Uterus (tissue), 4 donors: ENCODE data around the gene RELB. TPM values are rescaled to one million over a fixed set of nuclear protein-coding genes. Genes with fewer than 3 reads are reported as not detected.
"Not testable (repeated sequence)": the region's sequence is repeated elsewhere in the genome, so short reads cannot be mapped to it uniquely, and the experiment has no call there.

ENCODE experiments used
- DNase-seq, 2 donors: peaks; one replicate each; pipeline ENCODE4 v3.0.0-alpha.2; 2019 to 2020
- H3K27ac ChIP-seq, 2 donors: fragments of 200-600 bp; sonication (generic); 1 replicate in 1 of 2; 2 replicates in 1 of 2; pipeline ENCODE4 v1.5.1; 2016 to 2018
- H3K27me3 ChIP-seq, 2 donors: fragments of 200-600 bp; sonication (generic); one replicate each; pipeline ENCODE4 v1.5.1; 2018 to 2019; ENCODE audit warnings: control low read depth in 1 of 2
- H3K36me3 ChIP-seq, 2 donors: fragments of 200-600 bp; sonication (generic); one replicate each; pipeline ENCODE4 v1.5.1; 2019; ENCODE audit warnings: control low read depth in 1 of 2
- H3K4me1 ChIP-seq, 2 donors: fragments of 200-600 bp; sonication (generic); one replicate each; pipeline ENCODE4 v1.5.1; 2018 to 2019; ENCODE audit warnings: control low read depth in 1 of 2
- H3K4me3 ChIP-seq, 2 donors: fragments of 200-600 bp; sonication (generic); 1 replicate in 1 of 2; 2 replicates in 1 of 2; pipeline ENCODE4 v1.5.1; 2018 to 2019; ENCODE audit warnings: mild to moderate bottlenecking in 1 of 2
- H3K9me3 ChIP-seq, 2 donors: fragments of 200-600 bp; sonication (generic); one replicate each; pipeline ENCODE4 v1.5.1; 2019; ENCODE audit warnings: control low read depth in 1 of 2
- POLR2A ChIP-seq, 2 donors: fragments of 450-650 bp; IDR thresholded peaks; one replicate each; pipeline ENCODE4 v1.6.1; 2016; ENCODE audit warnings: antibody characterized with exemption in 2 of 2, mild to moderate bottlenecking in 1 of 2, moderate library complexity in 1 of 2
- intact Hi-C: fragments of 100-400 bp; cut with DNase I; formaldehyde crosslinking; loops from one replicate; pipeline ENCODE4 v1.15.1; 2023; ENCODE audit warnings: low total_unique reads
- total RNA-seq, 4 donors: library from RNA; depleted of rRNA in 3 of 4; stranded (reverse); fragments of >200 nt in 3 of 4; gene quantifications; one replicate each; pipeline versions ENCODE4 v1.1.0 to v1.2.4, GENCODE V29; 2014 to 2023
- TF ChIP-seq, protein P1 (sequence below), 4 experiments: fragments of 200-600 bp in 2 of 4; fragments of 450-650 bp in 2 of 4; sonication (generic) in 2 of 4; IDR thresholded peaks; one replicate each; pipeline ENCODE4 v1.5.1; 2016 to 2019; ENCODE audit warnings: antibody characterized with exemption in 4 of 4, mild to moderate bottlenecking in 2 of 4, moderate library complexity in 1 of 4
- donor health status: DM: yes; HTN: yes; CAD: no.

Gene RELB
- total RNA-seq, 4 donors from 2014 or later: 1.0 to 52.4 (median 13.9) TPM

DNA sequence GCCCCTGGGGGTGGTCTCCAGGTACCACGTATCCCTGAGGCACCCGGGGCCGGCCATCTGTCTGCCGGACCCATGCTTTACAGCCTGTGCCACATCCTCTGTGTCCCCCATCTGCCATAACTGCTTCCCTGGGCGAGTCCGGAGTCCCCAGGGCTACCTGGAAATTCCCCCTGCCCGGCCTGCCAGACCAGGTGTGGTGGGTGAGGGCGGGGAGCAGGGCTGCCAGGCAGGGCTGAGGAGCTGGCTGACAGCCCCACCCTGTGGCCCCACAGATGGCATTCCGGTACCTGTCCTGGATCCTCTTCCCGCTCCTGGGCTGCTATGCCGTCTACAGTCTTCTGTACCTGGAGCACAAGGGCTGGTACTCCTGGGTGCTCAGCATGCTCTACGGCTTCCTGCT, 10.3 kb upstream of the RELB start:
- Histone ChIP-seq H3K4me1 (no peaks in the 10 kb centered on the region), H3K9me3 (no peaks in the 10 kb centered on the region), H3K27ac (no peak overlapping the region), H3K4me3 (no peak overlapping the region), H3K36me3 (no peaks in the 10 kb centered on the region), H3K27me3 (no peaks in the 10 kb centered on the region)
- no peak for TF ChIP-seq POLR2A (IDR thresholded peaks at IDR 0.05)
- TF ChIP-seq, protein P1, sequence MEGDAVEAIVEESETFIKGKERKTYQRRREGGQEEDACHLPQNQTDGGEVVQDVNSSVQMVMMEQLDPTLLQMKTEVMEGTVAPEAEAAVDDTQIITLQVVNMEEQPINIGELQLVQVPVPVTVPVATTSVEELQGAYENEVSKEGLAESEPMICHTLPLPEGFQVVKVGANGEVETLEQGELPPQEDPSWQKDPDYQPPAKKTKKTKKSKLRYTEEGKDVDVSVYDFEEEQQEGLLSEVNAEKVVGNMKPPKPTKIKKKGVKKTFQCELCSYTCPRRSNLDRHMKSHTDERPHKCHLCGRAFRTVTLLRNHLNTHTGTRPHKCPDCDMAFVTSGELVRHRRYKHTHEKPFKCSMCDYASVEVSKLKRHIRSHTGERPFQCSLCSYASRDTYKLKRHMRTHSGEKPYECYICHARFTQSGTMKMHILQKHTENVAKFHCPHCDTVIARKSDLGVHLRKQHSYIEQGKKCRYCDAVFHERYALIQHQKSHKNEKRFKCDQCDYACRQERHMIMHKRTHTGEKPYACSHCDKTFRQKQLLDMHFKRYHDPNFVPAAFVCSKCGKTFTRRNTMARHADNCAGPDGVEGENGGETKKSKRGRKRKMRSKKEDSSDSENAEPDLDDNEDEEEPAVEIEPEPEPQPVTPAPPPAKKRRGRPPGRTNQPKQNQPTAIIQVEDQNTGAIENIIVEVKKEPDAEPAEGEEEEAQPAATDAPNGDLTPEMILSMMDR (IDR thresholded peaks at IDR 0.05): no peak
- DNase-seq: no peak
- intact Hi-C loops: no loop called here

DNA sequence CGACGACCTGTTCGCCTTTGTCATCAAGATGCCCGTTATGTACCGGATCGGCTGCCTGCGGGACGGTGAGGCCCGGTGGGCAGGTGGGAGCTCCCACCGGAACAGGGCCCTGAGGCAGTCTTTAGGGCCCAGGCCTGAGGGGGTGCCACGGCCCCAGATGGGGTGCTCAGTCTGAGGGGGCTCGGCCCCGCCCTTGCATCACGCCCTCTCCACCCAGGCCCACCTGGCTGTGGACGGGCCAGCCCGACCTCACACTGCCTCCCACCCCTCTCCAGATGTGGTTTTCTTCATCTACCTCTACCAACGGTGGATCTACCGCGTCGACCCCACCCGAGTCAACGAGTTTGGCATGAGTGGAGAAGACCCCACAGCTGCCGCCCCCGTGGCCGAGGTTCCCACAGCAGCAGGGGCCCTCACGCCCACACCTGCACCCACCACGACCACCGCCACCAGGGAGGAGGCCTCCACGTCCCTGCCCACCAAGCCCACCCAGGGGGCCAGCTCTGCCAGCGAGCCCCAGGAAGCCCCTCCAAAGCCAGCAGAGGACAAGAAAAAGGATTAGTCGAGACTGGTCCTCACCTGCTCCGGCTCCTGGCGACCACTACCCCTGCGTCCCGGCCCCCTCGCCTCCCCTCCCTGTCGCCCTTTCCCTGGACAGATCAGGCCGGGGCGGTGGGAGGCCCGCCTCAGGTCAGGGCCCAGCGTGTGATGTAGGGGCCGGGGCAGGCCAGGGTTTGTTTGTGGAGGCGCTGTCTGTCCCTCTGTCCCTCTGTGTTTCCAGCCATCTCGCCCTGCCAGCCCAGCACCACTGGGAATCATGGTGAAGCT, 8.7 kb upstream of the RELB start:
- Histone ChIP-seq H3K27ac (no peak overlapping the region), H3K4me1 (no peaks in the 10 kb centered on the region), H3K4me3 (no peak overlapping the region), H3K36me3 (no peaks in the 10 kb centered on the region), H3K9me3 (no peaks in the 10 kb centered on the region), H3K27me3 (no peaks in the 10 kb centered on the region)
- no peak for DNase-seq
- no peak for TF ChIP-seq POLR2A (IDR thresholded peaks at IDR 0.05)
- TF ChIP-seq, protein P1 (IDR thresholded peaks at IDR 0.05): no peak
- intact Hi-C loops: no loop called here

GRCh38 chr19:44993526-44993925, 7.7 kb upstream of the RELB start:
- H3K4me3 ChIP-seq: no peak overlapping the region
- H3K9me3 ChIP-seq: no peaks in the 10 kb centered on the region
- no peak for TF ChIP-seq POLR2A (IDR thresholded peaks at IDR 0.05)
- TF ChIP-seq, protein P1 (IDR thresholded peaks at IDR 0.05): no peak
- H3K36me3 ChIP-seq: no peaks in the 10 kb centered on the region
- DNase-seq: no peak
- intact Hi-C loops: no loop called here
- no peaks in the 10 kb centered on the region for H3K27me3 ChIP-seq
- H3K27ac ChIP-seq: no peak overlapping the region
- H3K4me1 ChIP-seq: no peaks in the 10 kb centered on the region

DNA sequence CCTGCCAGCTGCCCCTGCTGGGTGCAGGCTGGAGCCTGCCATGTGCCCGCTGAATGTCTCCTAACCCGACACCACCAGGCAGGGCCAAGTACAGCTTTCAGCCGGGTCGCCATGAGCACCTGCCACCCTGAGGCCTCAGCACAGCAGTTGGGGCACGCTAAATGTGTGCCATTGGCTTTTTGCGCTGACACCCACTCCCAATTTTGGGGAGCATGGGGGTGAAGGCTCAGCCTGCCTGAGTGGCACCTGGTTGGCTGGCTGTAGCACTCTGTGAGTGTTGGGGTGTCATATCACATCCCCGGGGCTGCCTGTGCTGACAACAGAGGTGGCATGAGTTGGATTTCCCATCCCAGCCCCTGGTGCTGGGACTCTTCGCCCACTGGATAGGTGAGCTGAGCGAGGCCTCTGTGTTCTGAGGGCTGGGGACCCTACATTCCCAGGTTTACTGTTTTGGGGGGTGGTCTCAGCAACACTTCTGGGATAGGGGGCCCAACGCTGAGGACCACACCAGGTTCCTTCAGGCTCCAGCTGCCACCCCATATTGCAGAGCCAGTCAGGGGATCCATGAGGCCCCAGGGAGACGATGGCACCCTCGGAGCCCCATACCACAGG, 7.2 kb upstream of the RELB start:
- H3K27me3 ChIP-seq: no peaks in the 10 kb centered on the region
- no peaks in the 10 kb centered on the region for H3K9me3 ChIP-seq
- intact Hi-C loops: no loop called here
- H3K36me3 ChIP-seq: no peaks in the 10 kb centered on the region
- H3K4me1 ChIP-seq: no peaks in the 10 kb centered on the region
- DNase-seq: no peak
- no peak overlapping the region for H3K4me3 ChIP-seq
- TF ChIP-seq, protein P1 (IDR thresholded peaks at IDR 0.05): no peak
- H3K27ac ChIP-seq: no peak overlapping the region

DNA sequence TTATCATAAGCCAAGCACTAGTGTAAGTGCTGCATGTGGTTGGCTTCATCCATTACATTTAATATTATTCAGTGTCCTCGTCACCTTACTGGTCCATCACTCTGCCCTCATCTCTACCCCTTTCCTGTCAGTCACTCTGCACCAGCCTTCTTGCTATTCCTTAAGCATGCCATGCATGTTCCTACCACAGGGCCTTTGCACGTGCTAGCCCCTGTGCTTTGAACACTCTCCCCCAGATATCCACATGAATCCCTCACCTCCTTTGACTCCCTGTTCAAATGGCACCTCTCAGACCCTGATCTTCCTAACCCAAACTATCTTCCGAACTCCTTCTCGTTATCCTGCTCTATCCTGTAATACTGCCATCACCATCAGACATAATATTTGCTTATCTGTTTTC, 3.2 kb upstream of the RELB start:
- no peaks in the 10 kb centered on the region for H3K9me3 ChIP-seq
- TF ChIP-seq, protein P1 (IDR thresholded peaks at IDR 0.05): no peak
- TF ChIP-seq POLR2A (IDR thresholded peaks at IDR 0.05): no peak
- intact Hi-C loops: no loop called here
- no peak for DNase-seq
- H3K27ac ChIP-seq: no peak overlapping the region
- H3K4me1 ChIP-seq: no peaks in the 10 kb centered on the region
- no peaks in the 10 kb centered on the region for H3K36me3 ChIP-seq
- no peak overlapping the region for H3K4me3 ChIP-seq
- no peaks in the 10 kb centered on the region for H3K27me3 ChIP-seq

DNA sequence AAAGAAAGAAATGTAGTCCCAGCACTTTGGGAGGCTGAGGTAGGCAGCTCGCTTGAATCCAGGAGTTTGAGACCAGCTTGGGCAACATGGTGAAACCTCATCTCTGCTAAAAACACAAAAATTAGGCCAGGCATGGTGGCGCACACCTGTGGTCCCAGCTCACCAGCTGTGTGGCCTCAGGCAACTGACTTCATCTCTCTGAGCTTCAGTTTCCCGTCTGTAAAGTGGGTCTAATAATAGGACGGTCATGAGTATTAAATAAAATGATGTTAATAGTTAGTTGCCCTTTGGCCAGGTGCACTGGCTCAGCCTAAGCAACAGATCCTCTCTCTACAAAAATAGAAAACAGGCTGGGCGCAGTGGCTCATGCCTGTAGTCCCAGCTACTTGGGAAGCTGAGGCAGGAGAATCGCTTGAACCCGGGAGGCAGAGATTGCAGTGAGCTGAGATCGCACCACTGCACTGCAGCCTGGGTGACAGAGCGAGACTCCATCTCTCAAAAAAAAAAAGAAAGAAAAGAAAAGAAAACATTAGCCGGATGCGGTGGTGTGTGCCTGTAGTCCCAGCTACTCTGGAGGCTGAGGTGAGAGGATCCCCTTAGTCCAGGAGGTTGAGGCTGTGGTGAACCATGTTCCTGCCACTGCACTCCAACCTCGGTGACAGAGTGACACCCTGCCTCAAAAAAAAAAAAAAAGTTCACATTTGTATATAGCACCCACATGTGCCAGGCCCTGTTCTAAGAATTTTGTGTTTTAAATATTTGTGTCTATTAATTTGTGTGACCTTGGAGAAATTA, 1.9 kb upstream of the RELB start:
- H3K36me3 ChIP-seq, intact Hi-C loops, H3K4me1 ChIP-seq, H3K27ac ChIP-seq, H3K9me3 ChIP-seq, H3K4me3 ChIP-seq, DNase-seq, H3K27me3 ChIP-seq: not testable (repeated sequence)

GRCh38 chr19:45000665-45001064, 599 bp upstream of the RELB start:
- H3K9me3 ChIP-seq, H3K4me1 ChIP-seq, DNase-seq, H3K27me3 ChIP-seq, intact Hi-C loops, H3K36me3 ChIP-seq: not testable (repeated sequence)
- Histone ChIP-seq H3K4me3 (peak overlapping the region; percentile 17 to 94), H3K27ac (peak overlapping the region; percentile 82 to 98)
